T1000 (cell line): ENCODE measurements around the gene VTN.

Experiments
- DNase-seq: peaks from one replicate; lab custom pipeline; 2025; ENCODE audit warnings: mixed read lengths; lab: John Stamatoyannopoulos, UW

Gene VTN, protein sequence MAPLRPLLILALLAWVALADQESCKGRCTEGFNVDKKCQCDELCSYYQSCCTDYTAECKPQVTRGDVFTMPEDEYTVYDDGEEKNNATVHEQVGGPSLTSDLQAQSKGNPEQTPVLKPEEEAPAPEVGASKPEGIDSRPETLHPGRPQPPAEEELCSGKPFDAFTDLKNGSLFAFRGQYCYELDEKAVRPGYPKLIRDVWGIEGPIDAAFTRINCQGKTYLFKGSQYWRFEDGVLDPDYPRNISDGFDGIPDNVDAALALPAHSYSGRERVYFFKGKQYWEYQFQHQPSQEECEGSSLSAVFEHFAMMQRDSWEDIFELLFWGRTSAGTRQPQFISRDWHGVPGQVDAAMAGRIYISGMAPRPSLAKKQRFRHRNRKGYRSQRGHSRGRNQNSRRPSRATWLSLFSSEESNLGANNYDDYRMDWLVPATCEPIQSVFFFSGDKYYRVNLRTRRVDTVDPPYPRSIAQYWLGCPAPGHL

DNA sequence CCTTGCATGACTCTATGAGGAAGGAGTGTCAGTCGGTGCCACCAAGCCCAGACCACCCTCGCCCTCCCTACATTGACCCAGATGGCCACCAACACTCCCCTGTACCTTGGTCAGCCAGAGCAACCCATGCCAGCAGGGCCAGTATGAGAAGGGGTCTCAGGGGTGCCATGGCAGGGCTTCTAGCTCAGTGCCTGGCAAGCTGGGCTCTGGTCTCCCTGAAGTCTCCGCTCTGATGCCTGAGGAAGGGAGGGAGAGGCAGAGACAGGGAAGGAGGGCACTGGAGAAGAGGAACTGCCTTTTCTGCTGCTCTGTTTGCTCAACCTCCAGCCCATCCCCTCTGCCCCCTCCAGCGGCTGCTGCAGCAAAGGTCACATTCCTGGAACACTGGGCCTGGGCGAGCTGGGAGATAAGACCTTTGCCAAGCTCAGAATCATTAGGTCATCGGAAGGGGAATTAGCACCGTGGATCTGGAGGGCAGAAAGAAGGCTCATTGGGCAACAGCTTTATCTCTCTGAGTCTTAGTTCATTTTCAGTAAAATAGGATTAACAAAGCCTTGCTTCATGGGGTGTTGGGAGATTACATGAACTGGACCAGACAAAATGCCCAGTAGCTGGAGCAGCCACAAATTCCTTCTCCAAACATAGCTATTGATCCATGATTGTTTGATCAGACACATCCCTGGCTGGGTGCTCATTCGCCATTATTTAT lies at the start of gene VTN:
VTN (minus strand) TSS at position 273 of the 709 bp plus-strand sequence; CDS start at position 169, 104 bp downstream.
- DNase-seq, result peak; percentile 39

DNA sequence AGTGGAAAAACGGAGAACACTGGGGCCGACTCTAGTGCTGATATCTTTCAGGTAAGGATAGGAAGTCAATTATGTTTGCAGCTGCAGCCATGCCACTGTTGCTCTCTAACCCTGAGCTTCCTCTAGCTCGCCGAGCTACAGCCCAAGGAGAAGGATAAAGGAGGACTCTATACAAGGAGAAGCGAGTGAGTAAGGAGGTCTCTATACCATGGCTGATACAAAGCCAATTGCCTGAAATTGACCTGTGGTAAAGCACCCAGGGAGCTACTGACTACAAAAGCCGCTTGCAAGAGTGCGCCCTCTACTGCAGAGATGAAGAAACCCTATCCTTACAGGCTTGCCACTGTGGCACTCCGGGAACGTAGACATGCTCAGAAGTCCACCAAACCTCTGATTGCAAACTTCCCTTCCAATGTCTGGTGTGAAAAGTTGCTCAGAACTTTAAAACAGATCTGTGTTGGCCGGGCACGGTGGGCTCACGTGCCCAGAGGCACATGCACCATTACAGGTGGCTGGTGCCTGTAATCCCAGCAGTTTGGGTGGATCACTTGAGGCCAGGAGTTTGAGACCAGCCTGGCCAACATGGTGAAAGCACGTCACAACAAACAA lies 46.7 kb upstream of the VTN start:
- no peak for DNase-seq

DNA sequence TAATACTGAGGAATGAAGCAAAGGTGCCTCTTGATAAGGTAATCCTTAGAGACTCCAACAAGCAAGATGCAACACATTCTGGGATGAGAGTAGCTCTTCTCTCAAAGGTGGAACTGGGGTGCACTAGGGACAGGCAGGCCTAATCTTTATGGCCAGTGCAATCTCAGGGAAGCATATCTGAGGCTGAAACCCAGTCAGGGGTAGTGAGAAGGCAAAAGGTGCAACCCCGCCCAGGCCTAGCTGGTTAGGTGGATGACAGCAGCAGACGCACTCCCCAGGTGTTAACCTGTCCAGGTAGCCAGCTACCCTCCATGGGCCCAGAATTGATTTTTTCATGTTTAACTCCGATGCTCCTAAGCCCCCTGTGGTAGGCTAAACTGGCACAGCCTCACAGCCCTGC lies 45.8 kb upstream of the VTN start:
- DNase-seq, result no peak

DNA sequence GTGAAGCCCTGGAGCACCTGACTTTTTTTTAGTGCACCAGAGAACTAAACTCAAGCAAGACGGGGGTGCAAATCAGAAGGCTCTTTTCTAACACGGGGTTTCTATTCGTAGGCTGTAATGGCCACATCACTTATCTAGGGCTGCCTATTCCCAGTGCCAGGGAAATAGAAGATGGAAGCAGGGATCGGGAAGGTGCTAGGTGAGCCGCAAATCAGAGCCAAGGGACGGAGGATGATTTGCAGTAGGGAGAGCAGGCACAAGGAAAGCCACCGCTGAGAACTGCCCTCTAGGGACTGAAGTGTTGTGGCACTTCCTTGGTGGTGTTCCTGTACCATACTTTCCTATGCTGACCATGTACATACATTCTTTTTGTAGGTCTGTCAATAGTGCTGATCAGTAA lies 43.7 kb upstream of the VTN start:
- DNase-seq, result no peak

DNA sequence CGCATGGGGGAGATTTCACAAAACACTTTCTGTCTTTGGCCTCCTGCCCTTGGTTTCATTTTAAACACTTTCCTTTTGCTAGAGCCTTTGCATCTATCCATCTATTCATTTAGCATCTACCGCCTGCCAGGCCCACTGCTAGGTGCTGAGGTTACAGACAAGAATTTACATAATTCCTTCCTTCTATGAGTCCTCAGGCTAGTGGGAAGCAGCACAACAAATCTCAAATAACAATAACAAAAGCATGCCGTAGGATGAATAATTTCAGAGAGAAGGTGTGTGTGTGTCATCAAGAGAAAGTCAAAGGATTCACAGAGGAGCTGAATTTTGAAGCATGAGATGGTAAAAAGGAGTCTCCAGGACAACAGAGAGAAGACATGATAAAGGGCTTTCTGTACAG lies 42.0 kb upstream of the VTN start:
- no peak for DNase-seq

DNA sequence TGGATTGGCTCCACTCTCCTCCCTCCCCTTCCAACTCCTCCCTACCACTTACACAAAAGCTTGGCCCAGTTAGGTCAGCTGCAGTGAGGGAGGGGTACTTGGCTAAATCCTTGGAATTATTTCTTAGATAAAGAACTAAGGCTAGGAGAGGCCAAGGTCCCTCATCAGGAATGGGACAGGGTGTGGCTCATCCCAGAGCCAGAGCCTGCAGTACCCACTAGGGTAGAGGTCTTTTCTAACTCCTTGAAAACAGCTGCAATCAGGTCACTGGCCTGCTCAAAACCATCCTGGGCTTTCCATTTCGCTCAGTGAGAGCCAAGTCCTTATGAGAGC lies 37.8 kb upstream of the VTN start:
- DNase-seq, result no peak

DNA sequence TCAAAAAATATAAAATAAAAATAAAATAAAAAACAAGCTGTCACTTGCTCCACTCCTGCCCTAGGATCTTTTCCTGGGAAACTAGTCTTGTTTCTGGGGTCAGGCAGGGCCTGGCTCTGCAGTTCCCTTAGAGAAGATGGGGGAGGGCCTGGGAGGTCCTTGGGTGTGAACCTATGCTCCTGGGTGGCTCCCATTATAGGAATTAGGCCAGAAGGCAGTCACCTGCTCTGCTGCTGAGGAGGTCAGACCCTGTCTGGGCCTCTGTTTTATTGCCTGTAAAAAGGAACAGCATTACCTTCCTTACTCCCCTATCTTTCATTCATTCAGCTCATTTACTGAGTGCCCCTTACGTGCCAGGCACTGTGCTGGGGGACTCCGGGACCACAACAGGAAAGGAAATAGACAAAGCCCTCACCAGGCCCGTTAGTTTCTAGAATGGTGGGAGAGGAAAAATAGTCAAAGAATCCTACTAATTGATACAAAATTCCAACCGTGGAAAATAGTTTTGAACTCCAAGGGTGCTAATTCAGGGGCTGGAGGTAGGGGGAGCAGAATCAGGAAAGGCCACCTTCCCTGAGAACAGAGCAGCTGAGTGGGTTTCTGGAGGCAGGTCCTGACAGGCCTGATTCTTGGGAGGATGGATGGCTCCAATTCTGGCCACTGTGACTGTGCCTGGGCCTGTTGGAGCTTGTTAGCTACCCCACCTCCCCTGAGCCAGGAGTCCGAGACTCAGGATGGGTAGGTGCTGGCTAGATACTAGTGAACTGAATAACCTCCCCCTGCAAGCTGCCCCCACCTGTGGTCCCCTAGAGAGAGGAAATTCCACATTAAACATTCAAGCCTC lies 37.2 kb upstream of the VTN start:
- no peak for DNase-seq

DNA sequence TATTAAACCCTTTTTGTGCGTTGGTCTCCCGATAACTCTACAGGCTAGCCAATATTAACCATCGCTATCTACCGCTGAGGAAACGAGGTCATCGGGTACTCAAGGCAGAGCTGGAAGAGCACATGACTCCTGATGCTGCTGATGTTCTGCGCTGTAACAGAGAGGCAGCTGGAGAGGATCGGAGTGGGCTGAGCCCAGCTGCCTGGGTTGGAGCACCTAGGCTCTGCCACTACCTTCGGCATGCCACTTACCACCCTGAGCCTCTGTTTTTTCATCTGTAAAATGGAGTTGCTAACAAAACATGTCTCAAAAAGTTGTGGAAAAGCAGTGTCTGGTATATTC lies 36.3 kb upstream of the VTN start:
- no peak for DNase-seq

DNA sequence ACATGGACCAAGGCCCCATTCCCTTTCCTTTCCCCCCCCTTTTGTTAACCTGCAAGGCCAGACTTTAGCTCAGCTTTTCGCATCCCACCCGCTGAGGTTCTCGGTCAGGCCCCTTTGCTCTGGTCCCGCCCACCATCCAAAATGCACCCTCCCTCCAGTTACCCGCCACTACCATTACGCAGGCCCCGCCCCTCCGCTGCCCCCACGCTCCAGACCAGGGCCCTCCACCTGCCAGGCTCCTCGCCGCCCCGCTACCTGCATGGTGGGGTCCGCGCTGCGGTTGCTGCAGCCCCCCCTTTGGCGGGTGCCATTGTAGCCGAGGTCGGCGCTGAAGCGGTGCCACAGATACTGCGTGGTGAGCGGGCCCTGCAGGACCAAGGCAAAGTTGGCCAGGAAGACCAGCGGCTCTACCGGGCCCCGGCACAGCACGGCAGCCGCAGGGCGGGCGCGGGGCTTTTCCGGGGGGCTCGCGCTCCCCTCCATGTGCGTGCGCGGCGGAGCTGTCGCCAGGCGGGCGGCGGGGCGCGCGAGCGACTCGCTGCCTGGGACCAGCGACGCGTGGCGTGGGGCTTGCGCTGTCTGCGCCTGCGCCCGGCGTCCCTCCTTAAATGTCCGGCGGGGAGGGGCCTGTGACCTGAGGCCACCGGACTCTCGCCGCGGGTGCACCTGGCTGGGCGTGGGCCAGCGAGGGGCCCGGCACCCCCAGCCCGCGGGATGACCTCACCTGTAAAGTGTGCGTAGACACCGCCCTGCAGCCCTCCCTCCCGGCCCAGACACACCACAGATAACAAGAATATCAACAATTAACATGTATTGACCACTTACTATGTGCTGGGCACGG lies 35.7 kb upstream of the VTN start, which contains the start of gene SLC46A1:
SLC46A1 (minus strand) TSS at position 581 of the 841 bp plus-strand sequence; CDS start at position 483, 98 bp downstream.
- DNase-seq, result no peak

DNA sequence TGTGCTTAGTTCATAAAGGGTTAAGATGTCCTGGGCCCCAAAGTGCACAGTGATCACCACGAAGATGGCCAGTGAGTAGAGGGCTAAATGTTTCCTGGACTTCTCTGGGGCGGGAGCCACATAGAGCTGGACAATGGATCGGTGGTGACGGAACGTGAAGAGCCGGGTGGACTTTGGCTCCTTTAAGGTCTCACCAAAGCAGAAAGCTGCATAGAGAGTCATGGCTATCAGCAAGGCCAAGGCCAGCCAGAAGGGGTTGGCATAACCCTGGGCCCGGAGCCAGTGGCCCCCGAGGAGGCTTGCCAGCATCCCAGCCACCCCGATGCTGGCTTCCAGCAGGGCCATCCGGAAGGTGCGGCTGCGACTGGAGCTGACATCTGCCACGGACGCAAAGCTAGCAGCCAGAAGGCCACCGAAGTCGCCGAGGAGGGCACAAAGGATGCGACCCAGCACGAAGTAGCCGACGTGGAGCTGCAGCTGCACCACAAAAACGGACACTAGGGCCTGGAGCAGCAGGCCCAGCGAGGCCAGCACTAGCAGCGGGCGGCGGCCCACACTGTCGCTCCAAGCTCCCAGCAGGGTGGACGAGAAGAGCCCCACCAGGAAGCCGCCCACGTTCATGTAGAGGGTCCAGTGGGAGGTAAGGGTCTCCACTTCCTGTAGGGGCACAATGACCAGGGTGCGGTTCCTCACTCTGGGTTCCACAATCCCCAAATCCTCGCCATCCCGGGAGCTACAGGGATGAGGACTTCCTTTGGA lies 34.9 kb upstream of the VTN start:
- no peak for DNase-seq

DNA sequence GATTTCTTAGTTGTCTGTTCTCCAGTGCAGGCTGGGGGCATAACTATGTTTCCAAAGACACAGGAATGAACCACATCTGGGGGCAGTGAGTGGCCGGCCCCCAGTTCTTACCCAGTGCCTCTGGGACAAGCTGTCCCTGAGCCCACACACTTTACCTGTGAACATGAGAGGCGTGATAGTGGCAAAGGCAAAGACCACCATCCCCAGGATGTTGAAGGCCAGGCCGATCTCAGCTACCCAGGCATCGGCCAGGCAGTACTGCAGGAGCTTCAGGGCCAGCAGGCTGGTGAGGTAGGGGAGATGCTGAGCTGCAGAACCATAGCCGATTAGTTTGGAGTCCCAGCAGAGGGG lies 34.3 kb upstream of the VTN start:
- DNase-seq, result no peak

DNA sequence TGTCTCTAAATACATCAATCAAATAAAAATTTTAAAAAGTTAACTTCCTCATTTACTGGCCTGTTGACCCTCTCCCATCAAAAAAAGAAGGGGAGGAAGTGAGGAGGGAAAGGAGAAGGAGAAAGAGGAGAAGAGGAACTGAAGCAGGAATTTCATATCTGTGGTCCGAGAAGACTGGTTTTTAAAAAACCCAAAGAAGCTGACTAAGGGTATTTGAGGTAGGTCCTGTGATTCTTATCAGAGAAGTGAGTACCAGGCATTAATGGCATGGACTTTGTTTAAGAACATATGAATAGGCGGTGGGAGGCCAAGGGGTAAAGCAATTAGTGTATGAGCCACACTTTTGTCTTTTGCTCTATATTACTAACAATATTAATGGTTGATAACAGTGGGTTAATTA lies 33.9 kb upstream of the VTN start:
- no peak for DNase-seq

DNA sequence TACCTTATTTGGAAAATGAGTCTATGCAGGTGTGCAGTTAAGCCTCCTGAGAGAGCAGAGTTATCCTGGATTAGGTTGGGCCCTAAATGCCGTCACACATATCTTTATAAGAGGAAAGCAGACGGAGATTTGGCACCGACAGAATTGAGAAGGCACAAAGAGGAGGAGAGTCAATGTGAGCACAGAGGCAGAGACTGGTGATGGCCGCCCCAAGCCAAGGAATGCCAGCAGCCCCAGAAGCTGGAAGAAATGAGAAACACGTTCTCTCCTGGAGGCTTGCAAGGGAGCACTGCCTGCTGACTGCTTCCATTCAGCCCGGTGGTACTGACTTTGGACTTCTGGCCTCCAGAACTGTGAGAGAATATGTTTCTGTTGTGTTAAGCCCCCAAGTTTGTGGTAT lies 32.7 kb upstream of the VTN start:
- DNase-seq, result no peak

DNA sequence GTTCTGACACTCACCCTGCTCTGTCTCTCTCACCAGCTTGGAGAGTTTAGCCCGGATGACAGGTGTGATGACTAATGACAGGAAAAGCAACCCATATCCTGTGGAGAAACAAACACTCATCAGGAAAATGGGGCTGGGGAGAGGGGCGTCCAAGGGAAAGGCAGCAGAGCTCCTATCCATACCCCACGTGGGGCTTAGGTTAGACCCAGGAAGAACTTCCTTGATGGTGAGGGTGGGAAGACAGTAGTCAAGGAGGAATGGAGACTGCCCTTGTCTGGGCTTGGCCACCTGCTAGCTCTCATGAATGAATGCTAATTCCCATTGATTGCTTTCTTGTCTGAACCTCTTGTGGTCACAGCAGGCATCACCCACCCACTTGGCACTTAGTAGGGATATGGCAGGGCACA lies 32.1 kb upstream of the VTN start:
- DNase-seq, result no peak

DNA sequence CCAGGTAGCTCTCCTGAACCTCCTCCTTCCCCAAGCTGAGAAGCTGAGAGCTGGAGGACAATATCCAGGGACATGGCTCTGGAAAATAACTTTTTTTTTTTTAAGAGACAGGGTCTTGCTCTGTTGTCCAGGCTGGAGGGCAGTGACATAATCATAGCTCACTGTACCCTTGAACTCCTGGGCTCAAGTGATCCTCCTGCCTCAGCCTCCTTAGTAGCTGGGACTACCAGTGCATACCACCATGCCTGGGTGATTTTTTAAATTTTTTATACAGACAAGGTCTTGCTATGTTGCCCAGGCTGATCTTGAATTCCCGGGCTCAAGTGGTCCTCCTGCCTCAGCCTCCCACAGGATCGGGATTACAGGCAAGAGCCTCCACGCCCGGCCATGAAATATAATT lies 29.7 kb upstream of the VTN start:
- DNase-seq, result no peak

DNA sequence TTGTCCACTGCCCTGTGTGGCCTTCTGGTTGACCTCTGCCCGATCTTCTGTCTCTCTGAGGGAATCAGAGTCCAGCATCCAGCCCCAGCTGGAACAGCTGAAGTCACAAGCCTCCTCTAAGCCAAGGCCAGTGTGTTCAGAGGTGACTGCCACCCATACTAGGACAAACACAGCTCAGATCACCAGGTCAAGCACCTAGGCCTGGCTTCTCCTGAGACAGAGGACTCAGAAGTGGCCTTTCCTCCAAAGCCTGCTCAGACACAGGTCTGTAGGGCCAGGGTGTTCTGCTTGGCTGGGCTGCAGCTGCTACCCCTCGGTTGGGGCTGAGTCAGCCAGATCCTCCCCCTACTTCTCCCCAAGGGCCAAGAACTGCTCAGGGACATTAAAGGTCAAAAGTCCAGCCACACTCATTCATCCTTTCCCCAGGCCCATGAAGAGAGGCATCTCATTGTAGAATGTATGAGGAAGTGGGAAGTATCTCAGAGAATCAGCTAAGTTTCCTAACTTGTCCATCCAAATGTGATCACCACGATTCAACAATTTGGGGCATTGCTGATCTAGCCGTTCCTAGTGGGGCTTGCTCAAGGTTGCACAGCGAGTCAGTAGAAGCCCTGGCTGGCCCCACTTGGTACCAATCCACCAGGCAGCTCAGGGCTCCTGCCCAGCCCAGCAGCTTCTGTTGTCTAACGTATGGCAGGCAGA lies 28.3 kb upstream of the VTN start:
- DNase-seq, result no peak

DNA sequence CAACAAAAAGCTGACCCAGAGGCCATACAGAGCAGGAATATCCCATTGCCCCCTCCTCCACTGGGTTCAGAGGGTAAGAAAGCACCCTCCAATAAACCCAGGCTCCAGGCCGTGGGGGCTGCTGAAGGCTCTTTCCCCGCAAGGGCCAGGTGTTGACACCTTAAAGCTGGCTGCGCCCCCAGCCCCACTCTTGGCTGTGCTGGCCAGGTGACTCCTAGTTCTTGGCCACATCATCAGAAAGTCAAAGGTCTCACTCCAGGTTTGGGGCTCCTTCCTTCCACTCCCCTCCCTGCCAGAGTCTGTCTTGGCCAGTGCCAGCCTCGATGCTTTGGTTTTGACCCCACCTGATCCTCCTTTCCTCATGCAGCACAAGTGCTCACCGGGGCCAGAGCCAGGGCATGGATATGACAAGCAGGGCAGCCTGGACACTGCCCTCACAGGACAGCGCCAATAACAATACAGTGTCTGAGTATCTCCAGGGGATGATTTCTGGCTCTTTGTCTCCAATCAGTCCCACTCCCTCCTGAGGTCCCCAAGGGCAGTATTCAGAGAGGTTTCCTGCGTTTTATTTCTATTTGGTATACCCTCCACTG lies 27.7 kb upstream of the VTN start:
- DNase-seq, result no peak

DNA sequence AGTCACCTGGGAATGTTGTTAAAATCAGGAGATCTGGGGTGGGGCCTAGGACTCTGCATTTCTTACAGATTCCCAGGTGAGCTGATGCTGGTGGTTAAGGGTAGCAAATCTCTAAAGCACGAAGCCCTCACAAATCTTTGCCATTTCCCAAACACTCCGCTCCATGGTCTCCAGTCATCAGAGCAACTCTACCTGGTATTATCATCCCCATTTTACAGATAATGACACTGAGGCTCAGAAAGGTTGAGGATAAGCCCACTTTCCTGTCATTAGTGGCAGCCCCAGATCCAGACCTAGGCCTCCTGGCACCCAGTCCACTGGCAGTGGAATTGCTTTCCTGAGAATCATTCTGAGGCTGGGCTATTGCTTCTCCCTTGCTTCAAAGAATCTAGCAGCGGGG lies 27.2 kb upstream of the VTN start:
- DNase-seq, result no peak

DNA sequence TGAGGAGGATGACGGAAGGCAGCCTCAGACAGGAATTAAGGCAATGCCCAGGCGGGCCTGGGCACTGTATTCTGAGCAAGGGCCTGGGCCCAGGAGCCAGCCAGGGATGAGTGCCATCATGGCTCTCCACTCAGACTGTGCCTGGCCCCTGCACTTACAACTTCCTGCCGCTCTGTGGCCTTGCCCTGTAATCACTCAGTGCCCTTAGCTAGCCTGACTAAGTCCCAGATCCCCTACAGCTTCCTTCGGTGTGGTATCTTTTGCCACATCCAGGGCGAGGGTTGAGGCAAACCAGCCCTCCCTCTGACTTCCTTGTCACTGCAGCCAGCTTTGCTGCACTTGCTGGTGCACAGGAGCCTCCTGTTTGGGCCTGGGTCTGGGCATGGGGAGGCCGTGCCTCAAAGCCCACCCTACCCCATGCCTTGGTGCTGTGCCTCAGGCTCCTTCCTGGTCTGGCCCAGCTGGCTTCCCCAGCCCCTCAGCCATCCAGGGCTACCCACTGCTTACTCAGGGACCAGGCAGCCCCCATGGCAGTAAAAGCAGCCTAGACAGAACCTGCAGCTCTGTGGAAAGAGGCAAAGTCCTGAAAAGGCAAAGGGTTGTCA lies 26.6 kb upstream of the VTN start:
- DNase-seq, result no peak
